ENCODE measurements around the gene SKIDA1. TPM values are rescaled to one million over a fixed set of nuclear protein-coding genes. Genes with fewer than 3 reads are reported as not detected.

SKIDA1 gene
- total RNA-seq, 2 donors from 2014 or later, result 6.4 to 12.0 TPM

GRCh38 chr10:21499701-21500577 lies 25.5 kb downstream of the SKIDA1 start:
- Histone ChIP-seq H3K36me3 (ENCODE audit: control insufficient read depth, insufficient read depth, low read length) (no peaks in the 10 kb centered on the region), H3K9me3 (ENCODE audit: control insufficient read depth, low read length) (no peaks in the 10 kb centered on the region), H3K4me3 (ENCODE audit: low read length) (peak overlapping the region; percentile 89), H3K9ac (ENCODE audit: extremely low read depth, low read length, poor library complexity, severe bottlenecking) (peak overlapping the region; percentile 44), H3K4me1 (ENCODE audit: control insufficient read depth, insufficient read depth, low read length) (peaks cover 37% of the 10 kb centered on the region), H3K27ac (ENCODE audit: low read depth, low read length) (peak overlapping the region; percentile 89), H3K27me3 (ENCODE audit: control insufficient read depth, insufficient read depth, low read length, poor library complexity, severe bottlenecking) (no peaks in the 10 kb centered on the region)
- Mint-ChIP-seq H3K36me3 (ENCODE audit: low read depth) (no peaks in the 10 kb centered on the region), H3K27ac (peak overlapping the region; percentile 24), H3K4me3 (peak overlapping the region; percentile 61), H3K27me3 (ENCODE audit: insufficient read depth) (peaks cover 25% of the 10 kb centered on the region), H3K4me1 (peaks cover 62% of the 10 kb centered on the region), H3K9me3 (no peaks in the 10 kb centered on the region)
- peak; percentile 28 for TF ChIP-seq CTCF (conservative IDR thresholded peaks at IDR 0.05)
- peak; percentile 74 for DNase-seq
- 8 to 11% methylated on average over 40 to 72 of the region's 72 CpGs for WGBS, 2 experiments (ENCODE audit: insufficient coverage in 1 of 2, insufficient read length in 1 of 2)

- Mint-ChIP-seq H3K4me3 (peak overlapping the region; percentile 61), H3K27me3 (ENCODE audit: insufficient read depth) (peaks cover 25% of the 10 kb centered on the region), H3K36me3 (ENCODE audit: low read depth) (no peaks in the 10 kb centered on the region), H3K27ac (no peak overlapping the region), H3K4me1 (peaks cover 61% of the 10 kb centered on the region), H3K9me3 (no peaks in the 10 kb centered on the region)
- peak overlapping the region; percentile 89 for H3K4me3 ChIP-seq (ENCODE audit: low read length)
- H3K27me3 ChIP-seq (ENCODE audit: control insufficient read depth, insufficient read depth, low read length, poor library complexity, severe bottlenecking), result no peaks in the 10 kb centered on the region
- peaks cover 5% of the 10 kb centered on the region for H3K36me3 ChIP-seq (ENCODE audit: control insufficient read depth, insufficient read depth, low read length)
- peaks cover 41% of the 10 kb centered on the region for H3K4me1 ChIP-seq (ENCODE audit: control insufficient read depth, insufficient read depth, low read length)
- H3K27ac ChIP-seq (ENCODE audit: low read depth, low read length), result peak overlapping the region; percentile 89
- H3K9ac ChIP-seq (ENCODE audit: extremely low read depth, low read length, poor library complexity, severe bottlenecking), result peak overlapping the region; percentile 44
- WGBS, 2 experiments (ENCODE audit: insufficient coverage in 1 of 2, insufficient read length in 1 of 2), result 44 to 47% methylated on average over 4 to 8 of the region's 8 CpGs
- no peak for TF ChIP-seq CTCF (conservative IDR thresholded peaks at IDR 0.05)
- peak; percentile 25 for DNase-seq
- H3K9me3 ChIP-seq (ENCODE audit: control insufficient read depth, low read length), result no peaks in the 10 kb centered on the region
Measured at GRCh38 chr10:21498986-21499385, 26.5 kb downstream of the SKIDA1 start.

- Mint-ChIP-seq H3K27me3 (ENCODE audit: insufficient read depth) (peaks cover 25% of the 10 kb centered on the region), H3K27ac (no peak overlapping the region), H3K36me3 (ENCODE audit: low read depth) (peaks cover 4% of the 10 kb centered on the region), H3K4me1 (peaks cover 59% of the 10 kb centered on the region), H3K4me3 (peak overlapping the region; percentile 79), H3K9me3 (no peaks in the 10 kb centered on the region)
- no peaks in the 10 kb centered on the region for H3K9me3 ChIP-seq (ENCODE audit: control insufficient read depth, low read length)
- 37% methylated on average over 2 of the region's 2 CpGs; no CpG with 5 or more reads in 1 of the 2 experiments for WGBS, 2 experiments (ENCODE audit: insufficient coverage in 1 of 2, insufficient read length in 1 of 2)
- no peak for TF ChIP-seq CTCF (conservative IDR thresholded peaks at IDR 0.05)
- peak overlapping the region; percentile 89 for H3K27ac ChIP-seq (ENCODE audit: low read depth, low read length)
- H3K9ac ChIP-seq (ENCODE audit: extremely low read depth, low read length, poor library complexity, severe bottlenecking), result peak overlapping the region; percentile 89
- H3K36me3 ChIP-seq (ENCODE audit: control insufficient read depth, insufficient read depth, low read length), result peaks cover 9% of the 10 kb centered on the region
- peaks cover 44% of the 10 kb centered on the region for H3K4me1 ChIP-seq (ENCODE audit: control insufficient read depth, insufficient read depth, low read length)
- H3K27me3 ChIP-seq (ENCODE audit: control insufficient read depth, insufficient read depth, low read length, poor library complexity, severe bottlenecking), result no peaks in the 10 kb centered on the region
- no peak for DNase-seq
- peak overlapping the region; percentile 89 for H3K4me3 ChIP-seq (ENCODE audit: low read length)
Measured at GRCh38 chr10:21498377-21498776, 27.1 kb downstream of the SKIDA1 start.
